Measurements from ENCODE around the gene TRIM33. TPM values are rescaled to one million over a fixed set of nuclear protein-coding genes. Genes with fewer than 3 reads are reported as not detected.

The TRIM33 gene
- total RNA-seq, 2 donors from 2014 or later, result 48.1 to 53.9 TPM

- H3K4me3 Mint-ChIP-seq, result no peak overlapping the region
- ATAC-seq, result no peak
- H3K27ac Mint-ChIP-seq, result no peak overlapping the region
Measured at GRCh38 chr1:114472408-114472807, 38.6 kb downstream of the TRIM33 start.

DNA sequence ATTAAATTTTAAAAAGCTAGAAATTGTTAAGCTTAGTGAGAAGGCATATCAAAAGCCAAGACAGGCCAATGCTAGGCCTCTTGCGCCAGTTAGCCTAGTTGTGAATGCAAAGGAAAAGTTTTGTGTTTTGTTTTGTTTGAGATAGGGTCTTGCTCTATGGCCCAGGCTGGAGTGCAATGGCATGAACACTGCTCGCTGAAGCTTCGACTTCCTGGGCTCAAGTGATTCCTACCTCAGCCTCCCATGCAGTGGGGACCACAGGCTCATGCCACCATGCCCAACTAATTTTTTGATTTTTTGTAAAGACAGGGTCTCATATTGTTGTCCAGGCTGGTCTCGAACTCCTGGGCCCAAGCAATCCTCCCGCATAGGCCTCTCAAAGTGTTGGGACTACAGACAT is 40.3 kb downstream of the TRIM33 start:
- H3K4me1 Mint-ChIP-seq, result peaks cover 56% of the 10 kb centered on the region
- no peaks in the 10 kb centered on the region for H3K27me3 Mint-ChIP-seq
- ATAC-seq (no peak), DNase-seq (no peak)
- peaks cover 4% of the 10 kb centered on the region for H3K36me3 Mint-ChIP-seq (ENCODE audit: low read depth)
- H3K27ac Mint-ChIP-seq, result peak overlapping the region; percentile 54
- no peak overlapping the region for H3K4me3 Mint-ChIP-seq
- no peaks in the 10 kb centered on the region for H3K9me3 ChIP-seq (ENCODE audit: control insufficient read depth, low read length, poor library complexity, severe bottlenecking)

More at GRCh38 chr1:114472408-114472807, 38.6 kb downstream of the TRIM33 start:
- H3K36me3 Mint-ChIP-seq (ENCODE audit: low read depth), result peaks cover 4% of the 10 kb centered on the region
- peaks cover 50% of the 10 kb centered on the region for H3K4me1 Mint-ChIP-seq
- no peak for DNase-seq
- no peaks in the 10 kb centered on the region for H3K9me3 ChIP-seq (ENCODE audit: control insufficient read depth, low read length, poor library complexity, severe bottlenecking)
- H3K27me3 Mint-ChIP-seq, result no peaks in the 10 kb centered on the region

DNA sequence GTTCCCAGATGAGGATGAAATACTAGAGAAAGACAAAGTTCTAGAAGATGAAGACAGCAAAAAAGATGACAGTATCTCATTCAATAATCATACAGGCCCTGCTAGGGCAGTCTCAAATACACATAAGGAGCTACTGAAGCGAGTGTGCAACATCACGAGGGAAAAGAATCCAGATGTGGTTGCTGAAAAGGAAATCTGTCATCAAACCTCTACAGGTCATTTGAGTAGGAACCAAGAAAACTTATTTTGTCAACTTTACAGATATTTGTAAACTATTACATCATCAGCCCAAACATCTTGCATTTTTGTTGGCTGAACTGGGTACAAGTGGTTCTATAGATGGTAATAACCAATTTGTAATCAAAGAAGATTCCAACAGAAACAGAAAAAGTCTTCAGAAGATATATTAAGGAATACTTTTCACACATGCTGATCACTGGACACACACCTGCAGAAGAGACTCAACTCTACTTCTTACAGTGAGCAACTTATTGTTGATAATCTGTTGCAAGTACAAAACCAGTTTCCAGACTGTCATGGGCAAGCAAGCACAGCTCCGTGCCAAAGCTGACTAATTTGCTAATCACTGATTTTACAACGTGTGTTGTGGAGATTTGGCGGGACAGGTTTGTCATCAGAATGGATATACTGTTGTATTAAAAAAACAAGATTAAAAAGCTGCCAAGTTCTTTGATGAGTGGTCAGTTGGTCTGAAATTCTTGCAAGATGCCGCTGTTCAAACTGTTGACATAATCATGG is 42.1 kb downstream of the TRIM33 start:
- Mint-ChIP-seq H3K36me3 (ENCODE audit: low read depth) (peaks cover 4% of the 10 kb centered on the region), H3K4me1 (peaks cover 52% of the 10 kb centered on the region), H3K27ac (peak overlapping the region; percentile 89), H3K4me3 (no peak overlapping the region), H3K27me3 (no peaks in the 10 kb centered on the region)
- H3K9me3 ChIP-seq (ENCODE audit: control insufficient read depth, low read length, poor library complexity, severe bottlenecking), result no peaks in the 10 kb centered on the region
- no peak for DNase-seq
- no peak for ATAC-seq

DNA sequence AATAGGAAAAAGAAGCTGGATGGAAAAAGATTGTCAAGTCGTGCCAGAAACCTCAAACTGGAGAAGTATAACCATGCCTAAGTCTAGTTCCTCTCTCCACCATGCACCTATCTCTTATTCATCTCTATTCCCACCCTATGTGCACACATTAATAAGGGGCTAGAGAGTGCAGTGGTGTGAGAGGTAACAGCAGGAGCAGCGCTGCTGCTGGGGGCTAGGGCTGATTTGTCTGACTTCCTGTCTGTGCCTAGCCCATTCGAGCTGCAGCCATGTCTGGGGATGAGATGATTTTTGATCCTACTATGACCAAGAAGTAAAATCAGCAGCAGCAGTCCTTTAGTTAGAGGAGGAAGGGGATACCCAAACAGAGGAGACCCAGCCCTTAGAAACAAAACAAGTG is 43.0 kb downstream of the TRIM33 start:
- H3K4me3 Mint-ChIP-seq, result peak overlapping the region; percentile 53
- DNase-seq (no peak), ATAC-seq (peak; percentile 49)
- peaks cover 4% of the 10 kb centered on the region for H3K36me3 Mint-ChIP-seq (ENCODE audit: low read depth)
- peak overlapping the region; percentile 89 for H3K27ac Mint-ChIP-seq
- no peaks in the 10 kb centered on the region for H3K27me3 Mint-ChIP-seq
- H3K4me1 Mint-ChIP-seq, result peaks cover 50% of the 10 kb centered on the region
- no peaks in the 10 kb centered on the region for H3K9me3 ChIP-seq (ENCODE audit: control insufficient read depth, low read length, poor library complexity, severe bottlenecking)

DNA sequence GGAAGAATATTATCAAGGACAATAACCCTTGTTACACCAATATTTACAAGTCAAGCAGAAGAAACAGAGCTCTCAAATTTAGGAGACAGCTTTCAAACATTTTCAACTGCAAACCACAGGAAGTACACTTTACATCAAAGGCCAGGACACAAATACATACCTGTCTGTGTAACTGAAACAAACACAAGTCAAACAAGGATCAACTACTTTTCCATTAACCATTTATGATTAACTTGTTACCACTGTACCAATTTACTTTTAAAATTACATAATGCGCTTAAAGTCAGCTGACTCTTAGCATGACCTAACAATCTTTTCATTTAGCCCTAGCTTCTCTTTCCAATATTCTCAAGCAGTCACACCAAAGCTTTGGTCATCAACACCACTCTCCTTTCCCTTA is 43.5 kb downstream of the TRIM33 start:
- peak overlapping the region; percentile 45 for H3K4me3 Mint-ChIP-seq
- H3K27me3 Mint-ChIP-seq, result no peaks in the 10 kb centered on the region
- no peaks in the 10 kb centered on the region for H3K9me3 ChIP-seq (ENCODE audit: control insufficient read depth, low read length, poor library complexity, severe bottlenecking)
- peaks cover 4% of the 10 kb centered on the region for H3K36me3 Mint-ChIP-seq (ENCODE audit: low read depth)
- ATAC-seq (peak; percentile 49), DNase-seq (no peak)
- peaks cover 46% of the 10 kb centered on the region for H3K4me1 Mint-ChIP-seq
- H3K27ac Mint-ChIP-seq, result peak overlapping the region; percentile 89

- peaks cover 4% of the 10 kb centered on the region for H3K36me3 Mint-ChIP-seq (ENCODE audit: low read depth)
- peak overlapping the region; percentile 45 for H3K4me3 Mint-ChIP-seq
- no peak for DNase-seq
- H3K27ac Mint-ChIP-seq, result peak overlapping the region; percentile 89
- H3K9me3 ChIP-seq (ENCODE audit: control insufficient read depth, low read length, poor library complexity, severe bottlenecking), result no peaks in the 10 kb centered on the region
- no peak for ATAC-seq
- peaks cover 43% of the 10 kb centered on the region for H3K4me1 Mint-ChIP-seq
- no peaks in the 10 kb centered on the region for H3K27me3 Mint-ChIP-seq
Measured at GRCh38 chr1:114466334-114467014, 44.5 kb downstream of the TRIM33 start.

GRCh38 chr1:114462963-114463362 is 48.0 kb downstream of the TRIM33 start:
- no peaks in the 10 kb centered on the region for H3K9me3 ChIP-seq (ENCODE audit: control insufficient read depth, low read length, poor library complexity, severe bottlenecking)
- Mint-ChIP-seq H3K4me3 (no peak overlapping the region), H3K27ac (no peak overlapping the region), H3K36me3 (ENCODE audit: low read depth) (peaks cover 3% of the 10 kb centered on the region), H3K4me1 (peaks cover 32% of the 10 kb centered on the region), H3K27me3 (no peaks in the 10 kb centered on the region)
- ATAC-seq (no peak), DNase-seq (no peak)

DNA sequence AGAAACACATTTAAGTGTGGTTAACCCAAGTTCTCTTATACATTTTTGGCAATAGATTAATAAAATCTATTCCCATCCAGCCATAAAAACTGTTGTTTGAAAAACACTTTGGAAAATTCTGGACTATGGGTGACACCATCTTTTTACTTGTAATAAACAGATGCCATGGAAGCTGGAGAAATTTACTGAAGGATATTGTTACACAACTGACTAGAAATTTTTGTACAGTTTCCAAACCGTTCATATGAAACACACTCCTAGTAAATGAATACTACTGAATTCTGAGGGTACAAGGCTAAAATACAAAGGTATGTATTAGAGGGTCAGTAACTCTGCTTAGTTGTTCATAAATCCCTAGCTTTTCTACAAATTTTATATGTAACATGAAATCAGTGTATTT is 48.7 kb downstream of the TRIM33 start:
- peaks cover 26% of the 10 kb centered on the region for H3K4me1 Mint-ChIP-seq
- no peak overlapping the region for H3K27ac Mint-ChIP-seq
- no peak for DNase-seq
- H3K4me3 Mint-ChIP-seq, result no peak overlapping the region
- no peaks in the 10 kb centered on the region for H3K27me3 Mint-ChIP-seq
- no peak for ATAC-seq
- peaks cover 3% of the 10 kb centered on the region for H3K36me3 Mint-ChIP-seq (ENCODE audit: low read depth)
- no peaks in the 10 kb centered on the region for H3K9me3 ChIP-seq (ENCODE audit: control insufficient read depth, low read length, poor library complexity, severe bottlenecking)

GRCh38 chr1:114458237-114458777 is 52.7 kb downstream of the TRIM33 start:
- ATAC-seq (no peak), DNase-seq (no peak)
- H3K36me3 Mint-ChIP-seq (ENCODE audit: low read depth), result peaks cover 5% of the 10 kb centered on the region
- H3K27ac Mint-ChIP-seq, result no peak overlapping the region
- no peaks in the 10 kb centered on the region for H3K27me3 Mint-ChIP-seq
- no peaks in the 10 kb centered on the region for H3K9me3 ChIP-seq (ENCODE audit: control insufficient read depth, low read length, poor library complexity, severe bottlenecking)
- peaks cover 14% of the 10 kb centered on the region for H3K4me1 Mint-ChIP-seq
- no peak overlapping the region for H3K4me3 Mint-ChIP-seq

- Mint-ChIP-seq H3K36me3 (ENCODE audit: low read depth) (peaks cover 5% of the 10 kb centered on the region), H3K27ac (no peak overlapping the region), H3K4me1 (peaks cover 15% of the 10 kb centered on the region), H3K27me3 (no peaks in the 10 kb centered on the region), H3K4me3 (no peak overlapping the region)
- no peak for ATAC-seq
- H3K9me3 ChIP-seq (ENCODE audit: control insufficient read depth, low read length, poor library complexity, severe bottlenecking), result no peaks in the 10 kb centered on the region
- no peak for DNase-seq
Measured at GRCh38 chr1:114457675-114458236, 53.2 kb downstream of the TRIM33 start.

GRCh38 chr1:114456586-114456985 is 54.4 kb downstream of the TRIM33 start:
- Mint-ChIP-seq H3K27me3 (no peaks in the 10 kb centered on the region), H3K4me1 (peaks cover 16% of the 10 kb centered on the region), H3K4me3 (no peak overlapping the region), H3K36me3 (ENCODE audit: low read depth) (peaks cover 5% of the 10 kb centered on the region), H3K27ac (no peak overlapping the region)
- DNase-seq (no peak), ATAC-seq (no peak)
- H3K9me3 ChIP-seq (ENCODE audit: control insufficient read depth, low read length, poor library complexity, severe bottlenecking), result no peaks in the 10 kb centered on the region

DNA sequence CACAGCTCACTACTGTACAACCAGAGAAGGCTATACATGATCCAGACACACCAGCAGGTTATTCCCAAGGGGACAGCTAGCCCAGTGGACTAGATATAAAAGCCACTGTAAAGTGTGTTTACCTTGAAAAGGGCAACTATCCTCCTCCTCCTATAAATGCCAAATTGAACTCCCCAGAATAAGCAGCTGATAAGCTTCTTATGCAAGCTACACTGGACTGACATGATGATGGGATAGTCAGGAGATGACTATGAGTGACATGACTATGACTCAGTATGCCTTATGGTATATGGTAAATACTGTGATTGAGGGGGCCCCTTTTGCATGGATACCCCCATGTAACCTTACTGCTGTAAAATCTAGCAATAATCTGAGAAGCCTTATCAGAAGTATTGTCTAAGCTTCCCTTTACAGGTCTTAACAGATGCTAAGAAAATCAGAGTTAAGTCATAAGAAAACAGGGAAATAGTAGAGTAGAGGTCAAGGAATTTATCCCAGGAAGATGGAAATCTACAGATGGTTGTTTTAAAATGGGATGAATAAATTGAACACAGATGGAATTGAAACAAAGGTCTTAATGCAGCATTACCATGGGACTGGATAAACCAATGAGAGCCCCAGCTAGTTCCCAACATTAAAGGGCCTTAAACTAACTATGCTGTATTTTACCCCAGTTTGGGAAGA is 55.8 kb downstream of the TRIM33 start:
- Mint-ChIP-seq H3K4me3 (no peak overlapping the region), H3K27ac (no peak overlapping the region), H3K27me3 (no peaks in the 10 kb centered on the region), H3K4me1 (peaks cover 16% of the 10 kb centered on the region), H3K36me3 (ENCODE audit: low read depth) (peaks cover 7% of the 10 kb centered on the region)
- ATAC-seq (no peak), DNase-seq (no peak)
- H3K9me3 ChIP-seq (ENCODE audit: control insufficient read depth, low read length, poor library complexity, severe bottlenecking), result no peaks in the 10 kb centered on the region

DNA sequence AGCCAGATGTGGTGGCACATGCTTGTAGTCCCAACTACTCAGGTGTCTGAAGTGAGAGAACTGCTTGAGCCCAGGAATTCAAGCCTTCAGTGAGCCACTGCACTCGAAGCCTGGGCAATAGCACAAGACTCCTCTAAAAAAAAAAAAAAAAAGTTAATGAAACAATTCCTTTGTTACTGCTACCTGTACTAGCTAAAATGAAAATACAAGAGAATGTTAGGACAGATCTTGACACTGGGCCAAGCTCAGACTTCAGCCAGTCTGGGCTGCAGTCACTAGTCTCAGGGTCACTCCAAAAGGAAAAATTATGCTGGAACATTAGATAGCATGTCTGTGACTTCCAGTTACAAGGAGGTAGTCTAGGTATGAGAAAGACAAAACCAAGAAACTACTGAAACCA is 56.5 kb downstream of the TRIM33 start:
- no peaks in the 10 kb centered on the region for H3K27me3 Mint-ChIP-seq
- peaks cover 15% of the 10 kb centered on the region for H3K4me1 Mint-ChIP-seq
- DNase-seq, result no peak
- no peak overlapping the region for H3K27ac Mint-ChIP-seq
- no peak for ATAC-seq
- H3K36me3 Mint-ChIP-seq (ENCODE audit: low read depth), result peaks cover 7% of the 10 kb centered on the region
- H3K9me3 ChIP-seq (ENCODE audit: control insufficient read depth, low read length, poor library complexity, severe bottlenecking), result no peaks in the 10 kb centered on the region
- H3K4me3 Mint-ChIP-seq, result no peak overlapping the region
